Measurements from ENCODE around the gene PDP2.
A peak's percentile ranks its signal among the peaks of the same experiment; 100 is the strongest.

PDP2 gene

GRCh38 chr16:66874079-66874775 lies 6.1 kb upstream of the PDP2 start:
- Histone ChIP-seq H3K36me3 (ENCODE audit: insufficient read depth, low read length) (no peaks in the 10 kb centered on the region), H3K4me3 (ENCODE audit: low read depth, low read length, poor library complexity, severe bottlenecking) (no peak overlapping the region), H3F3A (ENCODE audit: insufficient read depth, low read length) (no peaks in the 10 kb centered on the region), H3K27ac (ENCODE audit: low read depth, low read length, poor library complexity, severe bottlenecking) (no peak overlapping the region), H3K4me1 (ENCODE audit: insufficient read depth, low read length, severe bottlenecking) (peaks cover 20% of the 10 kb centered on the region), H4K20me1 (ENCODE audit: insufficient read depth, low read length) (no peaks in the 10 kb centered on the region), H3K9me2 (ENCODE audit: low read depth, low read length) (no peaks in the 10 kb centered on the region), H3K9me3 (ENCODE audit: low read length) (no peaks in the 10 kb centered on the region), H2AFZ (ENCODE audit: low read length) (no peak overlapping the region), H3K27me3 (ENCODE audit: insufficient read depth, low read length) (no peaks in the 10 kb centered on the region), H3K4me2 (ENCODE audit: low read length) (no peak overlapping the region), H3K9ac (ENCODE audit: low read length) (no peak overlapping the region), H3K79me2 (ENCODE audit: insufficient read depth, low read length) (no peaks in the 10 kb centered on the region)
- TF ChIP-seq CTCF (IDR thresholded peaks at IDR 0.05; ENCODE audit: low read length) (no peak), EZH2 (IDR thresholded peaks at IDR 0.05; ENCODE audit: borderline replicate concordance, low read length) (no peak)

- Histone ChIP-seq H4K20me1 (ENCODE audit: insufficient read depth, low read length) (no peaks in the 10 kb centered on the region), H3K9me2 (ENCODE audit: low read depth, low read length) (no peaks in the 10 kb centered on the region), H3K9me3 (ENCODE audit: low read length) (no peaks in the 10 kb centered on the region), H3K4me1 (ENCODE audit: insufficient read depth, low read length, severe bottlenecking) (peaks cover 31% of the 10 kb centered on the region), H3K9ac (ENCODE audit: low read length) (no peak overlapping the region), H2AFZ (ENCODE audit: low read length) (no peak overlapping the region), H3K4me2 (ENCODE audit: low read length) (peak overlapping the region; percentile 28; the same call in 1 of the 2 replicates), H3K79me2 (ENCODE audit: insufficient read depth, low read length) (no peaks in the 10 kb centered on the region), H3F3A (ENCODE audit: insufficient read depth, low read length) (no peaks in the 10 kb centered on the region), H3K4me3 (ENCODE audit: low read depth, low read length, poor library complexity, severe bottlenecking) (no peak overlapping the region), H3K27ac (ENCODE audit: low read depth, low read length, poor library complexity, severe bottlenecking) (peak overlapping the region; percentile 34), H3K27me3 (ENCODE audit: insufficient read depth, low read length) (no peaks in the 10 kb centered on the region), H3K36me3 (ENCODE audit: insufficient read depth, low read length) (no peaks in the 10 kb centered on the region)
- no peak for TF ChIP-seq EZH2 (IDR thresholded peaks at IDR 0.05; ENCODE audit: borderline replicate concordance, low read length)
- no peak for TF ChIP-seq CTCF (IDR thresholded peaks at IDR 0.05; ENCODE audit: low read length)
Measured at GRCh38 chr16:66878067-66878466, 2.2 kb upstream of the PDP2 start.

GRCh38 chr16:66881014-66881417 lies 701 bp downstream of the PDP2 start:
- Histone ChIP-seq H3F3A (ENCODE audit: insufficient read depth, low read length) (no peaks in the 10 kb centered on the region), H3K27ac (ENCODE audit: low read depth, low read length, poor library complexity, severe bottlenecking) (no peak overlapping the region), H3K4me2 (ENCODE audit: low read length) (peak overlapping the region; percentile 77), H2AFZ (ENCODE audit: low read length) (no peak overlapping the region), H4K20me1 (ENCODE audit: insufficient read depth, low read length) (no peaks in the 10 kb centered on the region), H3K9me3 (ENCODE audit: low read length) (no peaks in the 10 kb centered on the region), H3K36me3 (ENCODE audit: insufficient read depth, low read length) (peaks cover 19% of the 10 kb centered on the region), H3K4me3 (ENCODE audit: low read depth, low read length, poor library complexity, severe bottlenecking) (peak overlapping the region; percentile 70), H3K4me1 (ENCODE audit: insufficient read depth, low read length, severe bottlenecking) (peaks cover 27% of the 10 kb centered on the region), H3K27me3 (ENCODE audit: insufficient read depth, low read length) (no peaks in the 10 kb centered on the region), H3K9ac (ENCODE audit: low read length) (peak overlapping the region; percentile 72), H3K9me2 (ENCODE audit: low read depth, low read length) (no peaks in the 10 kb centered on the region), H3K79me2 (ENCODE audit: insufficient read depth, low read length) (no peaks in the 10 kb centered on the region)
- TF ChIP-seq CTCF (IDR thresholded peaks at IDR 0.05; ENCODE audit: low read length) (no peak), EZH2 (IDR thresholded peaks at IDR 0.05; ENCODE audit: borderline replicate concordance, low read length) (no peak)

Measured in OCI-LY1 (cell line).